ENCODE measurements around the gene SBNO1. TPM values are rescaled to one million over a fixed set of nuclear protein-coding genes. Genes with fewer than 3 reads are reported as not detected.
"Not testable (repeated sequence)": the region's sequence is repeated elsewhere in the genome, so short reads cannot be mapped to it uniquely, and the experiment has no call there.

The SBNO1 gene
- 29.2 and 31.5 TPM in 2 replicates for total RNA-seq

GRCh38 chr12:123364532-123365024 lies at the start of gene SBNO1:
Gene SBNO1 (minus strand): TSS chr12:123364847. CDS start chr12:123350441, 14,406 bp downstream.
- Histone ChIP-seq H3K4me3 (ENCODE audit: low read depth, low read length) (peak within 1 kb of the TSS; percentile 79), H3K27me3 (ENCODE audit: control insufficient read depth, insufficient read depth, low read length) (no peaks in the 10 kb centered on the region), H3K36me3 (ENCODE audit: control insufficient read depth, insufficient read depth, low read length) (no peaks in the 10 kb centered on the region)
- no peak for DNase-seq (ENCODE audit: low read depth)
- TF ChIP-seq CTCF (IDR thresholded peaks at IDR 0.05; ENCODE audit: insufficient read depth, low read length, poor library complexity, severe bottlenecking): no peak

GRCh38 chr12:123410041-123410412 lies 45.4 kb upstream of the SBNO1 start:
- no peaks in the 10 kb centered on the region for H3K36me3 ChIP-seq (ENCODE audit: control insufficient read depth, insufficient read depth, low read length)
- no peak for TF ChIP-seq CTCF (IDR thresholded peaks at IDR 0.05; ENCODE audit: insufficient read depth, low read length, poor library complexity, severe bottlenecking)
- DNase-seq (ENCODE audit: low read depth): no peak
- no peak overlapping the region for H3K4me3 ChIP-seq (ENCODE audit: low read depth, low read length)
- no peaks in the 10 kb centered on the region for H3K27me3 ChIP-seq (ENCODE audit: control insufficient read depth, insufficient read depth, low read length)

- not testable (repeated sequence) for H3K27me3 ChIP-seq (ENCODE audit: control insufficient read depth, insufficient read depth, low read length); H3K4me3 ChIP-seq (ENCODE audit: low read depth, low read length); DNase-seq (ENCODE audit: low read depth); H3K36me3 ChIP-seq (ENCODE audit: control insufficient read depth, insufficient read depth, low read length)
Observed at GRCh38 chr12:123409284-123410040, 44.8 kb upstream of the SBNO1 start.

- H3K27me3 ChIP-seq (ENCODE audit: control insufficient read depth, insufficient read depth, low read length); H3K36me3 ChIP-seq (ENCODE audit: control insufficient read depth, insufficient read depth, low read length); DNase-seq (ENCODE audit: low read depth); H3K4me3 ChIP-seq (ENCODE audit: low read depth, low read length): not testable (repeated sequence)
Observed at GRCh38 chr12:123408619-123409018, 44.0 kb upstream of the SBNO1 start.

- H3K4me3 ChIP-seq (ENCODE audit: low read depth, low read length); H3K27me3 ChIP-seq (ENCODE audit: control insufficient read depth, insufficient read depth, low read length); DNase-seq (ENCODE audit: low read depth); H3K36me3 ChIP-seq (ENCODE audit: control insufficient read depth, insufficient read depth, low read length): not testable (repeated sequence)
Observed at GRCh38 chr12:123407934-123408333, 43.3 kb upstream of the SBNO1 start.

- not testable (repeated sequence) for H3K36me3 ChIP-seq (ENCODE audit: control insufficient read depth, insufficient read depth, low read length); H3K27me3 ChIP-seq (ENCODE audit: control insufficient read depth, insufficient read depth, low read length); DNase-seq (ENCODE audit: low read depth); H3K4me3 ChIP-seq (ENCODE audit: low read depth, low read length)
Observed at GRCh38 chr12:123407269-123407668, 42.6 kb upstream of the SBNO1 start.

GRCh38 chr12:123404581-123404980 lies 39.9 kb upstream of the SBNO1 start:
- no peaks in the 10 kb centered on the region for H3K27me3 ChIP-seq (ENCODE audit: control insufficient read depth, insufficient read depth, low read length)
- peaks cover 1% of the 10 kb centered on the region for H3K36me3 ChIP-seq (ENCODE audit: control insufficient read depth, insufficient read depth, low read length)
- DNase-seq (ENCODE audit: low read depth): no peak
- TF ChIP-seq CTCF (IDR thresholded peaks at IDR 0.05; ENCODE audit: insufficient read depth, low read length, poor library complexity, severe bottlenecking): no peak
- no peak overlapping the region for H3K4me3 ChIP-seq (ENCODE audit: low read depth, low read length)

Data from kidney epithelial cell (primary cell).